Muscle of back (tissue), 13 donors: ENCODE results near the gene LMBR1L. TPM values are rescaled to one million over a fixed set of nuclear protein-coding genes. Genes with fewer than 3 reads are reported as not detected.
"Not testable (repeated sequence)": the region's sequence is repeated elsewhere in the genome, so short reads cannot be mapped to it uniquely, and the experiment has no call there.

Experiments
- DNase-seq, 3 donors: peaks; one replicate each; pipeline versions ENCODE4 v3.0.0 to v3.0.0-alpha.2; 2013
- long read RNA-seq, 9 donors: transcript quantifications; one replicate each; lab custom pipeline, GENCODE V29; 2026
- polyA plus RNA-seq, 10 donors: library from polyadenylated mRNA; unstranded; fragments of 120-200 nt; gene quantifications; one replicate each; pipeline ENCODE4 v1.2.1, GENCODE V29; 2013; ENCODE audit not compliant: insufficient read length in 10 of 10

The LMBR1L gene, protein sequence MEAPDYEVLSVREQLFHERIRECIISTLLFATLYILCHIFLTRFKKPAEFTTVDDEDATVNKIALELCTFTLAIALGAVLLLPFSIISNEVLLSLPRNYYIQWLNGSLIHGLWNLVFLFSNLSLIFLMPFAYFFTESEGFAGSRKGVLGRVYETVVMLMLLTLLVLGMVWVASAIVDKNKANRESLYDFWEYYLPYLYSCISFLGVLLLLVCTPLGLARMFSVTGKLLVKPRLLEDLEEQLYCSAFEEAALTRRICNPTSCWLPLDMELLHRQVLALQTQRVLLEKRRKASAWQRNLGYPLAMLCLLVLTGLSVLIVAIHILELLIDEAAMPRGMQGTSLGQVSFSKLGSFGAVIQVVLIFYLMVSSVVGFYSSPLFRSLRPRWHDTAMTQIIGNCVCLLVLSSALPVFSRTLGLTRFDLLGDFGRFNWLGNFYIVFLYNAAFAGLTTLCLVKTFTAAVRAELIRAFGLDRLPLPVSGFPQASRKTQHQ
- polyA plus RNA-seq = 10 to 100 TPM; 30.8 to 77.7 (median 36.1) TPM
- long read RNA-seq, donor 1, partial matches to known transcripts = 0 of 5 reads
- long read RNA-seq, donor 1, other reads (novel, unspliced or antisense) = 0 of 5 reads
- long read RNA-seq, donor 2, partial matches to known transcripts = 0 of 3 reads
- long read RNA-seq, donor 2, other reads (novel, unspliced or antisense) = 0 of 3 reads
- long read RNA-seq, donor 3 = 0 reads
- long read RNA-seq, donor 4, partial matches to known transcripts = 5 of 6 reads
- long read RNA-seq, donor 4, other reads (novel, unspliced or antisense) = 0 of 6 reads
- long read RNA-seq, donor 5, partial matches to known transcripts = 5 of 8 reads
- long read RNA-seq, donor 5, other reads (novel, unspliced or antisense) = 0 of 8 reads
- long read RNA-seq, donor 6, partial matches to known transcripts = 6 of 11 reads
- long read RNA-seq, donor 6, other reads (novel, unspliced or antisense) = 0 of 11 reads
- long read RNA-seq, donor 7, partial matches to known transcripts = 8 of 12 reads
- long read RNA-seq, donor 7, other reads (novel, unspliced or antisense) = 0 of 12 reads
- long read RNA-seq, donor 8, partial matches to known transcripts = 0 of 2 reads
- long read RNA-seq, donor 8, other reads (novel, unspliced or antisense) = 0 of 2 reads
- long read RNA-seq, donor 9, partial matches to known transcripts = 0 of 1 reads
- long read RNA-seq, donor 9, other reads (novel, unspliced or antisense) = 0 of 1 reads

- DNase-seq = peak; percentile 98 to 99 (median 99)
Observed at GRCh38 chr12:49110464-49111155, at the start of gene LMBR1L. LMBR1L (minus strand) TSS chr12:49110847; CDS start chr12:49110555, 292 bp downstream.

- no peak for DNase-seq
Observed at GRCh38 chr12:49160399-49160798, 49.8 kb upstream of the LMBR1L start.

- no peak for DNase-seq
Observed at GRCh38 chr12:49154221-49154620, 43.6 kb upstream of the LMBR1L start.

GRCh38 chr12:49147384-49147783, 36.7 kb upstream of the LMBR1L start:
- DNase-seq = no peak

DNA sequence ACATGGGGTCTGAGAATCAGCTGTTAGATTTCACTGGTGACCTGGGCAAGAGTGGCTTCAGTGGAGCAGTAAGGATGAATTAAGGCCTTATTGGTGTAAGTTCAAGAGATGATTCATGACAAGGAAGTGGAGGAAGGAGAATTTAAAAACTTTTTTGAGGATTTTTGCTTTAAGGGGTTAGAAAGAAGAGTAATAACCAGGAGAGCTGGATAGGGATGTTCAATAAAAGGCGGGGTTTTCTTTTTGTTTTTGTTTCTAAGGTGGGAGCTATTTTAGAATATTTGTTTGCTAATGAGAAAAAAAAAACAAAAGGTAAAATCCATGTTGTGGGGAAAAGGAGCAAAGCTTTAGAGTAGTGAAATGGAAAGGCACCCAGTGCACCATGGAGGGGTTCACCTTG, 35.8 kb upstream of the LMBR1L start:
- no peak for DNase-seq

DNA sequence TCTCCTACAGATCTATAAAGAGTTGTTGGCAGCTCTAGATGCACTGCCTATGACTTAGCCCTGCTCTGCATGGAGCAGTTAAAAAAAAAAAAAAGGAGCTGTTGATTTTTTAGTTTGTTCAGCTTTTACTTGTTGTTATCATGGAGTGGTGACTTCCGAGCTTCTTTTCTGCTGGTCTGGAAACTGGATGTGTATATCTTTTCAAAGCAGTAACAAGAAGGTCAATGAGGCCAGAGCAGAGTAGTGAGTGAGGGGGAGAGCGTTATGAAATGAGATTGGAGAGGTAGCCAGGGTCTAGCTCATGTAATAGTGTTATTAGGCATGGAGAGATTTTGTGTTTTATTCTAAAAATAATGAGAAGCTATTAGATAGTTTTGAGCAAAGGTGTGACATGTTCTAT, 33.7 kb upstream of the LMBR1L start:
- no peak for DNase-seq

- no peak for DNase-seq
Observed at GRCh38 chr12:49138999-49139398, 28.4 kb upstream of the LMBR1L start.

- no peak for DNase-seq
Observed at GRCh38 chr12:49138587-49138986, 27.9 kb upstream of the LMBR1L start.

DNA sequence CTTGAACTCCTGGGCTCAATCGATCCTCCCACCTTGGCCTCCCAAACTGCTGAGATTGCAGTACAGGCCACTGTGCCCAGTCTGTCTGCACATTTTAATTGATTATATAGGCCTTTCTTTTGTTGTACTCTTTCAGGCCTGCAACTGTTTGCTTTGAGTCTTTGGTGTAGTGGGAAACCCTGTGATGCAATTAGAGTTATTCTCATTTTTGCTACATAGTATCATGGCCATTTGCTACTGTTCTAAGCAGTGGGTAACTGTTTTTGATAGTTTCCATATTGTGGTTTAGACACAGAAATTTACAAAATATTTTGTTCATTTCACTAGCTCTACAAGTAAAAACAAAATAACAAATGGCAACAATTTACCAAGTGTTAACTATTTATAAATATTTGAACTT, 26.8 kb upstream of the LMBR1L start:
- no peak for DNase-seq

DNA sequence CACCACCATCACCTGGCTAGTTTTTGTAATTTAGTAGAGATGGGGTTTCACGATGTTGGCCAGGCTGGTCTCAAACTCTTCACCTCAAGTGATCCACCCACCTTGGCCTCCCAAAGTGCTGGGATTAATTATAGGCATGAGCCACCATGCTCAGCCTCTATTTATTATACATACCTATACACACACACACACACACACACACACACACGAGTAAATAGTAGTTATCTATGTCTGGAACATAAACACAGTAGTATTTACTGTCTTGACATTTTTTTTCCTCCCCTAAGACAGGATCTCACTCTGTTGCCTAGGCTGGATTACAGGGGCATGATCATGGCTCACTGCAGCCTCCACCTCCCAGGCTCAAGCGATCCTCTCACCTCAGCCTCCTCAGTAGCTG, 26.4 kb upstream of the LMBR1L start:
- not testable (repeated sequence) for DNase-seq

DNA sequence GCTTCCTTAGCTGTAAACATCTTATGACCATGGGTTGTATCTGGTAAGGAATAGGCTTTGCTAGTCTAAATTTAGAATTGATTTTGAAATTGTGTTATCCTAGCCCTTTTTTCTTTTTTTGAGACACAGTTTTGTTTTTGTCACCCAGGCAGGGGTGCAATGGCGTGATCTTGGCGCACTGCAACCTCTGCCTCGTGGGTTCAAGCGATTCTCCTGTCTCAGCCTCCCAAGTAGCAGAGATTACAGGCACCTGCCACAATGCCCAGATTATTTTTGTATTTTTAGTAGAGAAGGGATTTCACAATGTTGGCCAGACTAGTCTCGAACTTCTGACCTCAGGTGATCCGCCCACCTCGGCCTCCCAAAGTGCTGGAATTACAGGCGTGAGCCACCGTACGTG, 22.9 kb upstream of the LMBR1L start:
- no peak for DNase-seq

GRCh38 chr12:49133014-49133413, 22.4 kb upstream of the LMBR1L start:
- DNase-seq = peak in 1 of 3 donors; percentile 5

DNA sequence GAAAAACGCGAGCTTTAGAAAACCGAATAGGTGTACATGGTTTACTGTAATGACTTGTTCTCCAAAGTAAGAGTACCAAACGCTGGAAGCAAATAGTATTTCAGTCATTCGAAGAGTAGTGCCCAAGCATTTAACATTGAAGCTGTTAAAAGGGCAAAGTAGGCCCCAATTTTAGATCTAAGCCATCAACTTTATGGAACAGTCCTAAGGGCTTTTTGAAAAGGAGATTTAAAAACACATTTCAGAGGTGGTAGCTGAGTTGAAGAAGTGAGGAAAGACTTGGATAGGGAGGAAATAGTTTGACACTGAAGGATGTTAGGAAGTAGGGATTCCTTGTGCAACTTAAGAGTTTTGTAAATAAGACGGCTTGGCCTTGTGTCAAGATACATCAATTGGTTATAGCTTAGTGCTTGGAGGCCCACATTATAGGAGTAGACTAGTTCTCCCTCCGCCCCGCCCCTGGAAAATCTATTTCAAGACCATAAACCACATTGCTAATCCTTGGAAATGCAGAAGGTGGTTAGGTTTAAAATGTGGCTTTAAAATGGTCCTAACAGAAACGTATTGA, 21.3 kb upstream of the LMBR1L start:
- DNase-seq = peak; percentile 47 to 77 (median 52)

DNA sequence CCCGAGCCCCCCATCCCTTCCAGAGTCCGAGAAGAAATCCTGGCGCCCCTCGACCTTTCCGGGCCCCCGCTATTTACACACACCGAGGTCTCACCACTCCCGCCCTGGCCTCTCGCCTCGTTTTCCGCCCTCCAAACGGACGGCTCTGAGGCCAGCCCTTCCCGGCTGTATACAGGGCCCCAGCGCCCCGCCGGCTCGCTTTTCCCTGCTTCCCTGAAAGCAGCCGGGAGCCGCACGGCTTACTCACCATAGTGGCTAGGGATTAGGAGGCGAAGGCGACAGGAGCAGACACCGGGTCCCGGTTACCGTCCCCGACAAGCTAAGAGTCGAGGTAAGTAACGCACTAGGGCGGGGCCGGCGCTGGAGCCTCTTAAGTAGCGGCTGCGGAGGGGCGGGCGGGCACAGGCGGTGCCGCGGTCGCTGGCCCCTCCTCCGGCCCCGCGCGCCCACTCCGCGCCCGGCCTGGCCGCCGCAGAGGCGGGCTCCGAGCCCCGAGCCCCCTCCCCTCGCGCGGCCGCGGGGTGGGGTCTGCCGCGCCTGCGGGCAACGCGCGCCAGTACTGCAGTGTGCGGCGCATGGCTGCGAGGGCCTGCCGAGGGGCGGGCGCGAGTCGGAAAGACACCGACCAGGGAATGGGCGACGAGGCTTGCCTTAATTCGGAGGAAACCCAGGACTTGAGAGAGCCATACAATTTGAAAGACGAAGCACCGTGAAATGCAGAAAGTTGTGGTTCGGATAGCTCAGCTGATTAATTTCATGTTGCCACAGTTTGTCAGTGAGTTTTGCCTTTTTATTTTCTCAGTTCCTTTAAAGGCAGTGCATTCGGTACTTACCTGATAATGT, 20.6 kb upstream of the LMBR1L start, which contains the start of gene TUBA1B:
Gene TUBA1B, minus strand, starts transcription at position 345 of the 843 bp plus-strand sequence. Its CDS starts 95 bp downstream, at position 250.
- peak; percentile 94 to 97 (median 94) for DNase-seq

- DNase-seq = peak; percentile 93 to 97 (median 97)
Observed at GRCh38 chr12:49130151-49131050, 19.8 kb upstream of the LMBR1L start.

GRCh38 chr12:49129332-49130150, 18.9 kb upstream of the LMBR1L start:
- DNase-seq = peak in 1 of 3 donors; percentile 7

- not testable (repeated sequence) for DNase-seq
Observed at GRCh38 chr12:49127971-49128370, 17.3 kb upstream of the LMBR1L start.
